Measurements from ENCODE around the gene MYL5.

DNA sequence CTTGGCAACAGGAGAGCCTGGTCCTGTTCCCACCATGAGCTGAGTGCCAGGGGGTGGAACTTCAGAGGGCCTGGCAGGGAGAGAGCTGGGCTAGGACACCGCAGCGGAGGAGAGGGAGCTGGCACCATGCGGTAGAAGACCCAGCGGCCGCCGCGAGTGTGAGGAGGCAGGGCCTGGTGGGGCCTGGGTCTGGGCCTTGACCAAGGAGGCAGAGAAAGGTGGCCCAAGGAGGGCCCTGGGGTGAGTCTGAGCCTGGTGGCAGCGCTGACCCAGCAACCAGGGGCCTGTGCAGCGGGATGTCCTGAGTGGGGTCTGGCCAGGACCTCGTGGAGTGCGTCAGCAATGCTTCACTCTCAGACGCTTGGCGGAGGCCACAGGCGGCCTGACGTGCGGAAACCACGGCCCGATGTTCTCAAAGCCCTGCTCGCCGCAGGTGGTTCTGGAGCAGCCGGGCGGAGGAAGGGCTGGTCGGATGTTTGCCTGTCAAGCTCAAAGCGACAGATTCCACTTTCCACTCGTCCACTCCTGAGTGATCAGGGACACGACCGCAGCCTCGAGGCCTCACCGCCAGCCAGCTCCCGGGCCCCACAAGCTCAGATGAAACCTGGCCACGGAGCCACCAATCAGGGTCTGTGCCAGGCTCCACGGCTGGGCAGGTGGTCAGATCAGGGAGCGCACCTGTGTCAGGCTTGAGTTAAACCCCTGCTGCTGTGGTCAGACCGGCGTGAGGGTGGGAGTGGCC lies 21.1 kb upstream of the MYL5 start:
- TF ChIP-seq, protein P1, sequence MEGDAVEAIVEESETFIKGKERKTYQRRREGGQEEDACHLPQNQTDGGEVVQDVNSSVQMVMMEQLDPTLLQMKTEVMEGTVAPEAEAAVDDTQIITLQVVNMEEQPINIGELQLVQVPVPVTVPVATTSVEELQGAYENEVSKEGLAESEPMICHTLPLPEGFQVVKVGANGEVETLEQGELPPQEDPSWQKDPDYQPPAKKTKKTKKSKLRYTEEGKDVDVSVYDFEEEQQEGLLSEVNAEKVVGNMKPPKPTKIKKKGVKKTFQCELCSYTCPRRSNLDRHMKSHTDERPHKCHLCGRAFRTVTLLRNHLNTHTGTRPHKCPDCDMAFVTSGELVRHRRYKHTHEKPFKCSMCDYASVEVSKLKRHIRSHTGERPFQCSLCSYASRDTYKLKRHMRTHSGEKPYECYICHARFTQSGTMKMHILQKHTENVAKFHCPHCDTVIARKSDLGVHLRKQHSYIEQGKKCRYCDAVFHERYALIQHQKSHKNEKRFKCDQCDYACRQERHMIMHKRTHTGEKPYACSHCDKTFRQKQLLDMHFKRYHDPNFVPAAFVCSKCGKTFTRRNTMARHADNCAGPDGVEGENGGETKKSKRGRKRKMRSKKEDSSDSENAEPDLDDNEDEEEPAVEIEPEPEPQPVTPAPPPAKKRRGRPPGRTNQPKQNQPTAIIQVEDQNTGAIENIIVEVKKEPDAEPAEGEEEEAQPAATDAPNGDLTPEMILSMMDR (IDR thresholded peaks at IDR 0.05) = no peak
- TF ChIP-seq POLR2A (IDR thresholded peaks at IDR 0.05) = no peak
